OCI-LY1 (cell line): Measurements from ENCODE around the gene MYO10.

Experiments used
- H2AFZ ChIP-seq: fragments of 200-600 bp; sonication (generic), shearing (Covaris generic); 2 replicates; pipeline ENCODE4 v1.6.0; 2014; ENCODE audit warnings: antibody characterized with exemption, mild to moderate bottlenecking, low read length
- H3F3A ChIP-seq: fragments of 200-600 bp; sonication (generic), shearing (Covaris generic); 2 replicates; pipeline ENCODE4 v1.6.0; 2014; ENCODE audit warnings: mild to moderate bottlenecking, antibody characterized with exemption, low read length, moderate library complexity; ENCODE audit not compliant: insufficient read depth
- H3K27ac ChIP-seq: fragments of 200-600 bp; sonication (generic); 2 replicates; pipeline ENCODE4 v1.5.1; 2014; ENCODE audit warnings: low read length, mixed run types, mild to moderate bottlenecking, low read depth; ENCODE audit not compliant: poor library complexity, severe bottlenecking
- H3K27me3 ChIP-seq: fragments of 200-600 bp; sonication (generic); 2 replicates; pipeline ENCODE4 v1.6.0; 2014; ENCODE audit warnings: antibody characterized with exemption, mild to moderate bottlenecking, low read length, moderate library complexity; ENCODE audit not compliant: insufficient read depth
- H3K36me3 ChIP-seq: fragments of 200-600 bp; sonication (generic); 2 replicates; pipeline ENCODE4 v1.6.1; 2014; ENCODE audit warnings: mild to moderate bottlenecking, antibody characterized with exemption, low read length, moderate library complexity, mixed read lengths; ENCODE audit not compliant: insufficient read depth
- H3K4me1 ChIP-seq: fragments of 200-600 bp; sonication (generic); 2 replicates; pipeline ENCODE4 v1.5.1; 2014; ENCODE audit warnings: mild to moderate bottlenecking, low read length, moderate library complexity; ENCODE audit not compliant: insufficient read depth, severe bottlenecking
- H3K4me2 ChIP-seq: fragments of 200-600 bp; sonication (generic), shearing (Covaris generic); 2 replicates; pipeline ENCODE4 v1.6.1; 2014; ENCODE audit warnings: low read length
- H3K4me3 ChIP-seq: fragments of 200-600 bp; sonication (generic); 2 replicates; pipeline ENCODE4 v1.5.1; 2014; ENCODE audit warnings: low read length, low read depth, mild to moderate bottlenecking, mixed read lengths; ENCODE audit not compliant: poor library complexity, severe bottlenecking
- H3K79me2 ChIP-seq: fragments of 200-600 bp; shearing (Covaris generic); 2 replicates; pipeline ENCODE4 v1.6.1; 2016; ENCODE audit warnings: mixed run types, low read length, mixed read lengths; ENCODE audit not compliant: insufficient read depth
- H3K9ac ChIP-seq: fragments of 200-600 bp; sonication (generic), shearing (Covaris generic); 2 replicates; pipeline ENCODE4 v1.6.1; 2014; ENCODE audit warnings: mild to moderate bottlenecking, low read length, mixed read lengths
- H3K9me2 ChIP-seq: fragments of 200-600 bp; sonication (generic), shearing (Covaris generic); 2 replicates; pipeline ENCODE4 v1.6.1; 2014; ENCODE audit warnings: low read depth, mild to moderate bottlenecking, low read length, mixed read lengths
- H3K9me3 ChIP-seq: fragments of 200-600 bp; shearing (Covaris generic); 2 replicates; pipeline ENCODE4 v1.6.1; 2014; ENCODE audit warnings: low read length, mixed read lengths
- H4K20me1 ChIP-seq: fragments of 200-600 bp; sonication (generic), shearing (Covaris generic); 2 replicates; pipeline ENCODE4 v1.6.0; 2016; ENCODE audit warnings: mild to moderate bottlenecking, low read length; ENCODE audit not compliant: insufficient read depth
- CTCF ChIP-seq: fragments of 200-600 bp; sonication (generic), shearing (Covaris generic); IDR thresholded peaks from 2 replicates; pipeline ENCODE4 v1.5.1; 2017; ENCODE audit warnings: mild to moderate bottlenecking, antibody characterized with exemption, low read length, moderate library complexity, mixed read lengths
- EZH2 ChIP-seq: fragments of 200-600 bp; sonication (generic), shearing (Covaris generic); IDR thresholded peaks from 2 replicates; pipeline ENCODE4 v1.8.0; 2017; ENCODE audit warnings: borderline replicate concordance, mixed run types, mild to moderate bottlenecking, antibody characterized with exemption, low read length, moderate library complexity, mixed read lengths

Gene MYO10

GRCh38 chr5:16755641-16756040 lies 180.4 kb downstream of the MYO10 start:
- H3K9ac ChIP-seq = no peak overlapping the region
- H3K4me3 ChIP-seq = no peak overlapping the region
- no peak overlapping the region for H3K4me2 ChIP-seq
- H3F3A ChIP-seq = no peaks in the 10 kb centered on the region
- no peaks in the 10 kb centered on the region for H3K79me2 ChIP-seq
- H3K4me1 ChIP-seq = no peaks in the 10 kb centered on the region
- H4K20me1 ChIP-seq = no peaks in the 10 kb centered on the region
- TF ChIP-seq EZH2 (no peak), CTCF (no peak)
- H3K36me3 ChIP-seq = no peaks in the 10 kb centered on the region
- H2AFZ ChIP-seq = no peak overlapping the region
- H3K27me3 ChIP-seq = no peaks in the 10 kb centered on the region
- H3K9me3 ChIP-seq = no peaks in the 10 kb centered on the region
- no peak overlapping the region for H3K27ac ChIP-seq
- H3K9me2 ChIP-seq = no peaks in the 10 kb centered on the region

GRCh38 chr5:16754601-16755000 lies 181.5 kb downstream of the MYO10 start:
- no peak overlapping the region for H3K27ac ChIP-seq
- H2AFZ ChIP-seq = no peak overlapping the region
- no peaks in the 10 kb centered on the region for H3F3A ChIP-seq
- no peak overlapping the region for H3K9ac ChIP-seq
- H3K4me2 ChIP-seq = no peak overlapping the region
- no peaks in the 10 kb centered on the region for H3K4me1 ChIP-seq
- H3K36me3 ChIP-seq = no peaks in the 10 kb centered on the region
- no peaks in the 10 kb centered on the region for H3K27me3 ChIP-seq
- no peaks in the 10 kb centered on the region for H3K9me2 ChIP-seq
- no peaks in the 10 kb centered on the region for H3K9me3 ChIP-seq
- H3K4me3 ChIP-seq = no peak overlapping the region
- no peak for TF ChIP-seq CTCF
- no peak for TF ChIP-seq EZH2
- no peaks in the 10 kb centered on the region for H3K79me2 ChIP-seq
- no peaks in the 10 kb centered on the region for H4K20me1 ChIP-seq

- Histone ChIP-seq H3K27me3 (no peaks in the 10 kb centered on the region), H2AFZ (no peak overlapping the region), H3K9me2 (no peaks in the 10 kb centered on the region), H3K4me1 (no peaks in the 10 kb centered on the region), H3K4me2 (no peak overlapping the region), H3K79me2 (no peaks in the 10 kb centered on the region), H3F3A (no peaks in the 10 kb centered on the region), H3K36me3 (no peaks in the 10 kb centered on the region), H3K27ac (no peak overlapping the region), H3K9ac (no peak overlapping the region), H3K4me3 (no peak overlapping the region), H4K20me1 (no peaks in the 10 kb centered on the region), H3K9me3 (no peaks in the 10 kb centered on the region)
- TF ChIP-seq EZH2 (no peak), CTCF (no peak)
Observed at GRCh38 chr5:16754086-16754485, 182.0 kb downstream of the MYO10 start.
